ENCODE measurements around the gene TSGA10IP. TPM values are rescaled to one million over a fixed set of nuclear protein-coding genes. Genes with fewer than 3 reads are reported as not detected.
A peak's percentile ranks its signal among the peaks of the same experiment; 100 is the strongest.

Gene TSGA10IP
- total RNA-seq, 1 donor from 2014 or later = not detected

GRCh38 chr11:65981101-65981740 lies 35.9 kb downstream of the TSGA10IP start:
- Histone ChIP-seq H3K27ac (ENCODE audit: low read depth, low read length) (no peak overlapping the region), H3K9me3 (ENCODE audit: control insufficient read depth in 3 of 3, low read length in 3 of 3) (no peaks in the 10 kb centered on the region), H3K4me1 (ENCODE audit: control insufficient read depth in 3 of 3, insufficient read depth in 3 of 3, low read length in 3 of 3) (peaks cover 0 to 10% (median 0%) of the 10 kb centered on the region in 3 donors), H3K27me3 (ENCODE audit: control insufficient read depth in 3 of 3, insufficient read depth in 3 of 3, low read length in 3 of 3) (no peaks in the 10 kb centered on the region), H3K9ac (ENCODE audit: low read depth in 1 of 3, low read length in 3 of 3) (peak overlapping the region in 1 of 3 donors; percentile 4), H3K36me3 (ENCODE audit: control insufficient read depth in 3 of 3, insufficient read depth in 3 of 3, low read length in 3 of 3) (peaks cover 26 to 38% (median 34%) of the 10 kb centered on the region in 3 donors), H3K4me3 (ENCODE audit: low read length in 3 of 3) (no peak overlapping the region)

DNA sequence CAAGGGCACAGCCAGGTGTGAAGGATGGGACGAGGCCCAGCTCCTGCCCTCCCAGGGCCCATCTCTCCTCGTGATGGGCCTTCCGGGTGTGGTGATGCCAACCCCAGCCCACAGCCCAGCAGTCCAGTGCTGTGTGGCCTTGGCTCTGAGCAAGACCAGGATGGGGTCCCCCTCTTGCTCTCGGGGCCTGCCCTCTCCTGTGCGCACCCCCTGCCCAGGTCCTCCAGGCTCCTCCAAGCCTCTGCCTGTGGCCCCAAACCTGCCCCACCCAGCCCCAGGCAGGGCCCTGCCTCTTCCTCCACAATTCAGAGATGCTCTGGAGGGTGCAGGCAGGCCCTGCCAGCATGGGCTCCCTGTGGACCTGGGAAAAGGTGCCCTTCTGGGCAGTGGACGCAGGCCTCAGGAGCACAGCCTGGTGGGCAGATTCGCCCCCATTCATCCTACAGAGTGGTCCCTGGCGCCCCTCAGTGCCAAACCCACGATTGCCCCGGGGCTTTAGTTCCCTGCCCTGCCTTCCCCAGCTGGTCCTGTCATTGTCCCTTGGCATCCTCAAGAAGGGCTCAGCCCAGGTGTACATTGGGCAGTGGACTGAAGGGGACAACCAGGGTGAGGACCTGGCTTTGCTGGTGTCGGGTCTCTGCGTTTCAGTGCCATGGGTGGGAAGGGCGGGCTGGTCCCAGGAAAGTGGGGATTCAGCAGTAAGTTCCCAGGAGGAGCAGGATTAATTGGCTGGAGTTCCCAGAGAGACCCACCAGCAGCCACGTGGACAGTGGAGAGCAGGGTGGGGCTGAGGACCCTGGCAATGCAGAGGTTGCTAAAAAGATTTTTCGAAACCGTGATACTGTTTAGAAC lies 36.9 kb downstream of the TSGA10IP start:
- H3K9me3 ChIP-seq (ENCODE audit: control insufficient read depth in 3 of 3, low read length in 3 of 3) = no peaks in the 10 kb centered on the region
- H3K27ac ChIP-seq (ENCODE audit: low read depth, low read length) = no peak overlapping the region
- no peak overlapping the region for H3K4me3 ChIP-seq (ENCODE audit: low read length in 3 of 3)
- H3K36me3 ChIP-seq (ENCODE audit: control insufficient read depth in 3 of 3, insufficient read depth in 3 of 3, low read length in 3 of 3) = peaks cover 16 to 28% (median 24%) of the 10 kb centered on the region in 3 donors
- peaks cover 0 to 10% (median 0%) of the 10 kb centered on the region in 3 donors for H3K4me1 ChIP-seq (ENCODE audit: control insufficient read depth in 3 of 3, insufficient read depth in 3 of 3, low read length in 3 of 3)
- peak overlapping the region in 1 of 3 donors; percentile 33 for H3K9ac ChIP-seq (ENCODE audit: low read depth in 1 of 3, low read length in 3 of 3)
- H3K27me3 ChIP-seq (ENCODE audit: control insufficient read depth in 3 of 3, insufficient read depth in 3 of 3, low read length in 3 of 3) = no peaks in the 10 kb centered on the region

GRCh38 chr11:65982824-65983588 lies 37.7 kb downstream of the TSGA10IP start:
- Histone ChIP-seq H3K27ac (ENCODE audit: low read depth, low read length) (no peak overlapping the region), H3K27me3 (ENCODE audit: control insufficient read depth in 3 of 3, insufficient read depth in 3 of 3, low read length in 3 of 3) (no peaks in the 10 kb centered on the region), H3K36me3 (ENCODE audit: control insufficient read depth in 3 of 3, insufficient read depth in 3 of 3, low read length in 3 of 3) (peaks cover 8 to 20% (median 17%) of the 10 kb centered on the region in 3 donors), H3K9me3 (ENCODE audit: control insufficient read depth in 3 of 3, low read length in 3 of 3) (no peaks in the 10 kb centered on the region), H3K4me1 (ENCODE audit: control insufficient read depth in 3 of 3, insufficient read depth in 3 of 3, low read length in 3 of 3) (peaks cover 0 to 10% (median 0%) of the 10 kb centered on the region in 3 donors), H3K9ac (ENCODE audit: low read depth in 1 of 3, low read length in 3 of 3) (no peak overlapping the region), H3K4me3 (ENCODE audit: low read length in 3 of 3) (no peak overlapping the region)

DNA sequence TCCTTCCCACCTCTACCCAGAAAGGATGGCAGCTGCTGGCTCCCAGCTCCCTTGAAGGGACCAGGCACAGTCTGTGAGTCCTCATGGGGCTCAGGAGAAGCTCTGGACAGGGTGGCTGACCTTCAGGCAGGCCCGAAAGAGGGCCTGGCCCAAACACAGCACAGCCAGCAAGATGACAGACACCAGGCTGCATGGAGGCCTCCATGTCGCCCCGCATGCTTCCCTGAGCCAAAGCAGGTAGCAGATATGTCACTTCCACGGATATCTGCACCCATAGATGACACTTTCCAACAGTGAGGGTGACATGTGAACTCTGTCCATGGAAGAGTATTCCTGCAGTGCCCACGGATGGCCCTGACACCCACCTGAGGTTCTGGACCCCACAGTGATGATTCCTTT lies 38.3 kb downstream of the TSGA10IP start:
- Histone ChIP-seq H3K9ac (ENCODE audit: low read depth in 1 of 3, low read length in 3 of 3) (no peak overlapping the region), H3K27me3 (ENCODE audit: control insufficient read depth in 3 of 3, insufficient read depth in 3 of 3, low read length in 3 of 3) (no peaks in the 10 kb centered on the region), H3K4me1 (ENCODE audit: control insufficient read depth in 3 of 3, insufficient read depth in 3 of 3, low read length in 3 of 3) (peaks cover 0 to 10% (median 0%) of the 10 kb centered on the region in 3 donors), H3K36me3 (ENCODE audit: control insufficient read depth in 3 of 3, insufficient read depth in 3 of 3, low read length in 3 of 3) (peaks cover 7 to 15% (median 12%) of the 10 kb centered on the region in 3 donors), H3K4me3 (ENCODE audit: low read length in 3 of 3) (no peak overlapping the region), H3K27ac (ENCODE audit: low read depth, low read length) (no peak overlapping the region), H3K9me3 (ENCODE audit: control insufficient read depth in 3 of 3, low read length in 3 of 3) (no peaks in the 10 kb centered on the region)

- no peaks in the 10 kb centered on the region for H3K4me1 ChIP-seq (ENCODE audit: control insufficient read depth in 3 of 3, insufficient read depth in 3 of 3, low read length in 3 of 3)
- no peaks in the 10 kb centered on the region for H3K27me3 ChIP-seq (ENCODE audit: control insufficient read depth in 3 of 3, insufficient read depth in 3 of 3, low read length in 3 of 3)
- no peak overlapping the region for H3K4me3 ChIP-seq (ENCODE audit: low read length in 3 of 3)
- H3K36me3 ChIP-seq (ENCODE audit: control insufficient read depth in 3 of 3, insufficient read depth in 3 of 3, low read length in 3 of 3) = no peaks in the 10 kb centered on the region
- no peak overlapping the region for H3K27ac ChIP-seq (ENCODE audit: low read depth, low read length)
- no peak overlapping the region for H3K9ac ChIP-seq (ENCODE audit: low read depth in 1 of 3, low read length in 3 of 3)
- no peaks in the 10 kb centered on the region for H3K9me3 ChIP-seq (ENCODE audit: control insufficient read depth in 3 of 3, low read length in 3 of 3)
Measured at GRCh38 chr11:65987336-65987735, 42.1 kb downstream of the TSGA10IP start.

DNA sequence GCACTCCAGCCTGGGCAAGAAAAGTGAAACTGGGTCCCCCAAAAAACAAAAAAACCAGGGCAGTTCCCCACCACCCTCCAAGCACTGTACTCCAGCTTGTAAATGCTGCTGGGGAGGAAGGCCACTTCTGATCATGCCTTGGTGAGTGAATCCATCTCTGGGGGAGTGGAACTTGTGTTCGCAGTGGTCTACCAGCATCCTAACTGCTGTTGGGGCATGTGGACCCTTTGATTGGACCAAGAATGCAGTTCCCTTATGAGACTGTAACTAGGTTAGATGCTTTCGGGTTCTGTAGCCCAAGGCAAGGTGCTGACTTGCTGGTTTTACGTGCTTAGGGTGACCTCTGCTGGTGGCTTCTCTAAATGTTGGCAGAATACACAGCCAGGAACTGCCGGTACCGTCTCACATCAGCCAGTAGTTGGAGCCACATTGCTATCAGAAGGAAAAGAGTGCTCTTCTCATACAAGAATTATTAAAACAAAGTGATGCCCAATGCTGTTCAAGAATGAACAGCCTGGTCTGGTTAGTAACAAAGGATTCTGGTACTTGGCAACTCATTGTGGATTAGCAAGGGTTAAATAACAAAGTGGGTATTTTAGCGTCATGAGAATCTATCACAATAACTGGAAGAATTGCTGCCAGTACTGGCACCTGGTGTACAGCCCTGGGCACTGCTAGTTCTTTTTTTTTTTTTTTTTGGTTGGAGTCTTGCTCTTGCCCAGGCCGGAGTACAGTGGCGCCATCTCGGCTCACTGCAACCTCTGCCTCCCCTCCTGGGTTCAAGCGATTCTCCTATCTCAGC lies 43.7 kb downstream of the TSGA10IP start:
- no peak overlapping the region for H3K4me3 ChIP-seq (ENCODE audit: low read length in 3 of 3)
- no peaks in the 10 kb centered on the region for H3K4me1 ChIP-seq (ENCODE audit: control insufficient read depth in 3 of 3, insufficient read depth in 3 of 3, low read length in 3 of 3)
- H3K27me3 ChIP-seq (ENCODE audit: control insufficient read depth in 3 of 3, insufficient read depth in 3 of 3, low read length in 3 of 3) = no peaks in the 10 kb centered on the region
- H3K9me3 ChIP-seq (ENCODE audit: control insufficient read depth in 3 of 3, low read length in 3 of 3) = no peaks in the 10 kb centered on the region
- no peak overlapping the region for H3K9ac ChIP-seq (ENCODE audit: low read depth in 1 of 3, low read length in 3 of 3)
- H3K36me3 ChIP-seq (ENCODE audit: control insufficient read depth in 3 of 3, insufficient read depth in 3 of 3, low read length in 3 of 3) = no peaks in the 10 kb centered on the region
- H3K27ac ChIP-seq (ENCODE audit: low read depth, low read length) = no peak overlapping the region

DNA sequence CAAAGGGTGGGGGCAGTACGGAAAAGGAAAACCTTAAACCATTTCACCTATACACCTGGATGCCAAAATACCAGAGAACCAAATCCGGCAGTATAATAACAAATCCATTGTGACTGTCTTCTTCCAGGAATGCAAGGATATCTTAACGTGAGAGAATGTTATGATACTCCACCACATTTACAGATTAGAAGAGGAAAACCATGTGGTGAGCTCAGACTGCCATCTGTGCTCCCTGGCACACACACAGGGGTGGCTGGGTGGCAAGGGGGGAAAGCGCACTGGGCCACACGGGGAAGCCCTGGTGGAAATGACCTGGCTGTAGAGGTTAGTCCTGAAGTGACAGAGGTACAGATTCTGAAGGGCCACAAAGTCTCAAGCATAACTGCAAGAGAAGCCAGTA lies 46.8 kb downstream of the TSGA10IP start:
- H3K9me3 ChIP-seq (ENCODE audit: control insufficient read depth in 3 of 3, low read length in 3 of 3) = no peaks in the 10 kb centered on the region
- H3K36me3 ChIP-seq (ENCODE audit: control insufficient read depth in 3 of 3, insufficient read depth in 3 of 3, low read length in 3 of 3) = peaks cover 0 to 2% (median 1%) of the 10 kb centered on the region in 3 donors
- no peaks in the 10 kb centered on the region for H3K4me1 ChIP-seq (ENCODE audit: control insufficient read depth in 3 of 3, insufficient read depth in 3 of 3, low read length in 3 of 3)
- H3K4me3 ChIP-seq (ENCODE audit: low read length in 3 of 3) = no peak overlapping the region
- no peaks in the 10 kb centered on the region for H3K27me3 ChIP-seq (ENCODE audit: control insufficient read depth in 3 of 3, insufficient read depth in 3 of 3, low read length in 3 of 3)
- H3K27ac ChIP-seq (ENCODE audit: low read depth, low read length) = no peak overlapping the region
- H3K9ac ChIP-seq (ENCODE audit: low read depth in 1 of 3, low read length in 3 of 3) = peak overlapping the region in 1 of 3 donors; percentile 16

DNA sequence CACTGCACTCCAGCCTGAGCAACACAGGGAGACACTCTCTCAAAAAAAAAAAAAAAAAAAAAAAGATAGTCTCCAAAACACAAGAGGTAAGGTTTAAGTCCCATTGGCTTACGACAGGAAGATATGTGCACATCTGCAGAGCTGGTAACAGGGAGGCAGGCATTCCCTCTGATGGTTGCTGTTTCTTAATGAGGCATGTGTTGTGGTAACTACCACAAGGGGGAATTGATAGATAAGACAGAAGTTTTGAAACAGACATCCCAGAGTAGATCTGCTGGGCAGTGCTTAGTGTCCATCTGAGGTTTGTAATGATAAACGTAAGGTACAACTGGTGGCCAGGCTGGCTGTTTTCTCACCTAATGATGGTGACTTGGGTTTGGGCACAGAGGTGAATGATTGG lies 52.0 kb downstream of the TSGA10IP start:
- Histone ChIP-seq H3K9me3 (ENCODE audit: control insufficient read depth in 3 of 3, low read length in 3 of 3) (no peaks in the 10 kb centered on the region), H3K27ac (ENCODE audit: low read depth, low read length) (no peak overlapping the region), H3K9ac (ENCODE audit: low read depth in 1 of 3, low read length in 3 of 3) (no peak overlapping the region), H3K4me1 (ENCODE audit: control insufficient read depth in 3 of 3, insufficient read depth in 3 of 3, low read length in 3 of 3) (peaks cover 13 to 20% (median 13%) of the 10 kb centered on the region in 3 donors), H3K27me3 (ENCODE audit: control insufficient read depth in 3 of 3, insufficient read depth in 3 of 3, low read length in 3 of 3) (no peaks in the 10 kb centered on the region), H3K36me3 (ENCODE audit: control insufficient read depth in 3 of 3, insufficient read depth in 3 of 3, low read length in 3 of 3) (peaks cover 34 to 37% (median 34%) of the 10 kb centered on the region in 3 donors), H3K4me3 (ENCODE audit: low read length in 3 of 3) (no peak overlapping the region)

DNA sequence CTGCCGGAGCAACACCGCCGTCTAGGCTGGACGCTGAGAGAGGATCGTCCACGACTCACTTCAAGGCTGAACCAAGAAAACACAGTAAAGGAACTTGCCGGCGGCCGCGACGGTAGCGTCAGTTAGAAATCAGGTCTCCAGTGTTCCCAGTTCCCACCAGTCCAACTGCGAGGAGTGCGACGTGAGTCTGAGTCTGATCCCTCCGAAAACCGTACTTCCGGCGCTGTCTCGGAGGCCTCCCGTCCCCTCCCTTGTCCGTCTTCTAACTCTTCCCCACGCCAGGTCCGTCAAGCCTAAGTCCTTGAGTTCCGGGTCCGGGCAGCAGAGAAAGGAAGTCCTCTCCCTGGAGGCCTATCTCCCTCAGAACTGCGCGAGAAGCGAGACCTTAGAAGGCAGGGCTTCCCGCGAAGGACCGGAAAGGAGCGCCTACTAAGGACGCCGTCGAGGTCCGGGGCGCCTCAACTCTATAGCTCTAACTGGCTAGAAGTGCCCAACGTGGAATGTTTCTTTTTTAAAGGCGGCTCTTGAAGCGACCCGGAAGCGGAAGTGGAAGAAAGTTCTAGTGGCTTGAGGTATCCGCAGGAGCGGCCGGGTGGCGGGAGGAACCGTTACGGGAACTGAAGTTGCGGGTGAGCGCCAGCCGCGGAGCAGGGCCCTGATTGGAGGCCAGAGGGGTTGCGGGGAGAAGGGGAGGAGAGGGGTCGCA lies 56.8 kb downstream of the TSGA10IP start, which contains the start of the genes BANF1 and EIF1AD:
TSS of gene BANF1 (plus strand) at position 562 of the 706 bp plus-strand sequence. CDS start 748 bp downstream, outside the sequence.
TSS of gene EIF1AD (minus strand) at position 216 of the 706 bp plus-strand sequence. CDS start 1,768 bp downstream, outside the sequence.
- H3K27ac ChIP-seq (ENCODE audit: low read depth, low read length) = peak within 1 kb of the TSS; percentile 95
- peak within 1 kb of the TSS; percentile 90 to 98 (median 97) for H3K9ac ChIP-seq (ENCODE audit: low read depth in 1 of 3, low read length in 3 of 3)
- peaks cover 31 to 51% (median 41%) of the 10 kb centered on the region in 3 donors for H3K4me1 ChIP-seq (ENCODE audit: control insufficient read depth in 3 of 3, insufficient read depth in 3 of 3, low read length in 3 of 3)
- no peaks in the 10 kb centered on the region for H3K27me3 ChIP-seq (ENCODE audit: control insufficient read depth in 3 of 3, insufficient read depth in 3 of 3, low read length in 3 of 3)
- peaks cover 46 to 62% (median 48%) of the 10 kb centered on the region in 3 donors for H3K36me3 ChIP-seq (ENCODE audit: control insufficient read depth in 3 of 3, insufficient read depth in 3 of 3, low read length in 3 of 3)
- no peaks in the 10 kb centered on the region for H3K9me3 ChIP-seq (ENCODE audit: control insufficient read depth in 3 of 3, low read length in 3 of 3)
- peak within 1 kb of the TSS; percentile 88 to 99 (median 97) for H3K4me3 ChIP-seq (ENCODE audit: low read length in 3 of 3)

All from skeletal muscle tissue (tissue), 4 donors.